Caco-2 (cell line): ENCODE results near the gene RTBDN. TPM values are rescaled to one million over a fixed set of nuclear protein-coding genes. Genes with fewer than 3 reads are reported as not detected.

Experiments
- BruUV-seq: library from RNA; stranded (reverse); fragments of 400-500 nt; replicated peaks from 2 replicates; lab custom pipeline; 2021; lab: Mats Ljungman, UMichigan
- CTCF ChIA-PET: fragments of 300-600 bp; sonication (Branson Sonifier 250); formaldehyde crosslinking; loops from one replicate; lab custom pipeline; 2022; ENCODE audit warnings: antibody characterized with exemption; lab: Charles Lee
- POLR2A ChIA-PET: fragments of 300-600 bp; sonication (Branson Sonifier 250); formaldehyde crosslinking; loops from one replicate; lab custom pipeline; 2022; ENCODE audit warnings: antibody characterized with exemption; lab: Charles Lee
- DNase-seq, 2 experiments: peaks; one replicate each; pipeline versions ENCODE4 v3.0.0 to v3.0.0-alpha.2; 2020 to 2022
- H3K27me3 ChIP-seq: replicated peaks from 2 replicates; pipeline ENCODE4 v1.6.0; 2011; ENCODE audit warnings: low read length; ENCODE audit not compliant: control insufficient read depth, insufficient read depth
- H3K36me3 ChIP-seq: 2 replicates; pipeline ENCODE4 v1.5.1; 2011; ENCODE audit warnings: low read length; ENCODE audit not compliant: control insufficient read depth, insufficient read depth
- H3K4me1 ChIP-seq: fragments of 250-450 bp; sonication (Bioruptor Pico); 2 replicates; pipeline ENCODE4 v1.5.1; 2020; ENCODE audit warnings: mild to moderate bottlenecking
- H3K4me3 ChIP-seq: 2 replicates; pipeline ENCODE4 v1.5.1; 2011; ENCODE audit warnings: low read depth, mild to moderate bottlenecking, control low read depth, low read length
- H3K9me3 ChIP-seq: fragments of 250-450 bp; sonication (Bioruptor Pico); 2 replicates; pipeline ENCODE4 v1.5.1; 2020; ENCODE audit warnings: mild to moderate bottlenecking, moderate library complexity
- H3K27ac Mint-ChIP-seq: one replicate; pipeline ENCODE4 v1.8.0; 2022; ENCODE audit warnings: mixed read lengths; ENCODE audit not compliant: unreplicated experiment
- H3K27me3 Mint-ChIP-seq: one replicate; pipeline ENCODE4 v1.8.0; 2022; ENCODE audit warnings: mixed read lengths; ENCODE audit not compliant: insufficient read depth, unreplicated experiment
- H3K36me3 Mint-ChIP-seq: one replicate; pipeline ENCODE4 v1.8.0; 2022; ENCODE audit warnings: mild to moderate bottlenecking, mixed read lengths; ENCODE audit not compliant: insufficient read depth, unreplicated experiment
- H3K4me1 Mint-ChIP-seq: one replicate; pipeline ENCODE4 v1.8.0; 2022; ENCODE audit warnings: low read depth, mixed read lengths; ENCODE audit not compliant: unreplicated experiment
- H3K4me3 Mint-ChIP-seq: one replicate; pipeline ENCODE4 v1.8.0; 2022; ENCODE audit warnings: mild to moderate bottlenecking, moderate library complexity, mixed read lengths; ENCODE audit not compliant: unreplicated experiment
- H3K9me3 Mint-ChIP-seq: one replicate; pipeline ENCODE4 v1.8.0; 2022; ENCODE audit warnings: mixed read lengths; ENCODE audit not compliant: unreplicated experiment
- CTCF ChIP-seq, 2 experiments: fragments of 200-600 bp in 1 of 2; IDR thresholded peaks; 1 replicate in 1 of 2; 2 replicates in 1 of 2; pipeline versions ENCODE4 v1.5.1 to v1.8.0; 2011 to 2022; ENCODE audit warnings: antibody characterized with exemption in 1 of 2, control low read depth in 1 of 2, inconsistent platforms in 1 of 2, low read depth in 1 of 2, low read length in 1 of 2, mild to moderate bottlenecking in 1 of 2, moderate library complexity in 1 of 2; ENCODE audit not compliant: insufficient read depth in 1 of 2, severe bottlenecking in 1 of 2, unreplicated experiment in 1 of 2
- intact Hi-C: fragments of 100-400 bp; cut with micrococcal nuclease; formaldehyde crosslinking; loops from one replicate; pipeline ENCODE4 v1.10.0; 2022; ENCODE audit not compliant: unreplicated experiment
- total RNA-seq: library from RNA; stranded (reverse); gene quantifications from 2 replicates; pipeline ENCODE4 v1.2.3, GENCODE V29; 2022

The RTBDN gene
- total RNA-seq, 1 experiment from 2014 or later = not detected

GRCh38 chr19:12794196-12794941 is 40.0 kb downstream of the RTBDN start:
- Histone ChIP-seq H3K9me3 (no peaks in the 10 kb centered on the region), H3K4me3 (peak overlapping the region; percentile 93), H3K4me1 (peaks cover 15% of the 10 kb centered on the region), H3K36me3 (no peaks in the 10 kb centered on the region; the same call in 1 of the 2 replicates), H3K27me3 (no peaks in the 10 kb centered on the region)
- no peak for DNase-seq
- CTCF ChIA-PET = interaction anchor here (1.0 to 3.7 kb wide), 2 partner anchors 17 to 33 kb away, joined by 6 to 38 read pairs; no protein-coding TSS in a partner anchor
- POLR2A ChIA-PET = interaction anchor here (0.6 to 2.4 kb wide), 3 partner anchors 8 to 57 kb away, joined by 6 to 10 read pairs (median 6); partner anchors contain the start of genes GET3, PRDX2 and THSD8
- intact Hi-C loops = loop anchor here (5.0 kb wide), 1 partner anchor 358 kb away; the partner anchor contains the start of genes IER2 and STX10
- Mint-ChIP-seq H3K27ac (peak overlapping the region; percentile 32), H3K36me3 (peaks cover 57% of the 10 kb centered on the region), H3K4me1 (peaks cover 15% of the 10 kb centered on the region), H3K9me3 (no peaks in the 10 kb centered on the region), H3K27me3 (no peaks in the 10 kb centered on the region), H3K4me3 (peak overlapping the region; percentile 92)
- no TSS peak for BruUV-seq
- no peak for TF ChIP-seq CTCF (IDR thresholded peaks at IDR 0.05; ENCODE audit: insufficient read depth in 1 of 2, low read depth in 1 of 2, low read length in 1 of 2, severe bottlenecking in 1 of 2, unreplicated experiment in 1 of 2)

GRCh38 chr19:12793290-12794195 is 40.8 kb downstream of the RTBDN start:
- H3K4me1 Mint-ChIP-seq = peaks cover 23% of the 10 kb centered on the region
- peak overlapping the region; percentile 92 for H3K4me3 Mint-ChIP-seq
- no peaks in the 10 kb centered on the region for H3K27me3 Mint-ChIP-seq
- Histone ChIP-seq H3K9me3 (no peaks in the 10 kb centered on the region), H3K36me3 (no peaks in the 10 kb centered on the region; the same call in 1 of the 2 replicates), H3K4me1 (peaks cover 24% of the 10 kb centered on the region), H3K27me3 (no peaks in the 10 kb centered on the region), H3K4me3 (peak overlapping the region; percentile 93)
- peaks cover 57% of the 10 kb centered on the region for H3K36me3 Mint-ChIP-seq
- no peak for TF ChIP-seq CTCF (IDR thresholded peaks at IDR 0.05; ENCODE audit: insufficient read depth in 1 of 2, low read depth in 1 of 2, low read length in 1 of 2, severe bottlenecking in 1 of 2, unreplicated experiment in 1 of 2)
- peak overlapping the region; percentile 83 for H3K27ac Mint-ChIP-seq
- BruUV-seq = no TSS peak
- peak; percentile 89 to 94 for DNase-seq
- CTCF ChIA-PET = interaction anchor here (0.5 to 3.7 kb wide), 9 partner anchors 11 to 183 kb away, joined by 3 to 38 read pairs (median 5); partner anchors contain the start of gene TRIR
- intact Hi-C loops = loop anchor here (5.0 kb wide), 1 partner anchor 359 kb away; the partner anchor contains the start of genes IER2 and STX10
- H3K9me3 Mint-ChIP-seq = no peaks in the 10 kb centered on the region
- POLR2A ChIA-PET = interaction anchor here (0.6 to 3.0 kb wide), 9 partner anchors 9 to 1375 kb away, joined by 3 to 36 read pairs (median 6); partner anchors contain the start of genes GET3, PRDX2, RGL3 and THSD8
